Kidney tubule cell (primary cell): ENCODE results near the gene RPS6KA3.
"Not testable (repeated sequence)": the region's sequence is repeated elsewhere in the genome, so short reads cannot be mapped to it uniquely, and the experiment has no call there.

Source experiments
- DNase-seq: peaks from one replicate; pipeline ENCODE4 v3.0.0-alpha.2; 2018; ENCODE audit warnings: low spot score

Gene RPS6KA3

GRCh38 chrX:20143111-20143510, 123.6 kb downstream of the RPS6KA3 start:
- DNase-seq, result no peak

- peak; percentile 99 for DNase-seq
Observed at GRCh38 chrX:20141281-20142220, 125.2 kb downstream of the RPS6KA3 start, which contains the start of gene EIF1AX. TSS of gene EIF1AX (minus strand) at chrX:20141838. CDS start at chrX:20141640, 198 bp downstream.

- DNase-seq, result no peak
Observed at GRCh38 chrX:20140420-20140819, 126.3 kb downstream of the RPS6KA3 start.

GRCh38 chrX:20139966-20140365, 126.7 kb downstream of the RPS6KA3 start:
- peak; percentile 21 for DNase-seq

GRCh38 chrX:20135944-20136343, 130.8 kb downstream of the RPS6KA3 start:
- no peak for DNase-seq

GRCh38 chrX:20132666-20133065, 134.0 kb downstream of the RPS6KA3 start:
- DNase-seq, result no peak

- DNase-seq, result no peak
Observed at GRCh38 chrX:20130357-20130756, 136.4 kb downstream of the RPS6KA3 start.

- DNase-seq, result no peak
Observed at GRCh38 chrX:20129547-20129946, 137.2 kb downstream of the RPS6KA3 start.

- DNase-seq, result no peak
Observed at GRCh38 chrX:20128670-20129069, 138.0 kb downstream of the RPS6KA3 start.

GRCh38 chrX:20127440-20127839, 139.3 kb downstream of the RPS6KA3 start:
- not testable (repeated sequence) for DNase-seq

GRCh38 chrX:20126833-20127232, 139.9 kb downstream of the RPS6KA3 start:
- not testable (repeated sequence) for DNase-seq

- no peak for DNase-seq
Observed at GRCh38 chrX:20124964-20125363, 141.7 kb downstream of the RPS6KA3 start.

- DNase-seq, result peak; percentile 29
Observed at GRCh38 chrX:20118065-20118824, 148.5 kb downstream of the RPS6KA3 start.

- no peak for DNase-seq
Observed at GRCh38 chrX:20116577-20117240, 150.0 kb downstream of the RPS6KA3 start, which contains the start of gene MAP7D2. TSS of gene MAP7D2 (minus strand) at chrX:20116907. CDS start at chrX:20116879, 28 bp downstream.

- DNase-seq, result no peak
Observed at GRCh38 chrX:20116087-20116576, 150.6 kb downstream of the RPS6KA3 start.

GRCh38 chrX:20112022-20112774, 154.5 kb downstream of the RPS6KA3 start:
- no peak for DNase-seq

GRCh38 chrX:20111271-20111670, 155.4 kb downstream of the RPS6KA3 start:
- DNase-seq, result no peak

- DNase-seq, result no peak
Observed at GRCh38 chrX:20101934-20102581, 164.7 kb downstream of the RPS6KA3 start.
